Activated CD8-positive, alpha-beta memory T cell treated with anti-CD3 and anti-CD28 coated beads, Interleukin-2, amount 50 U/mL, for 48 hours (primary cell): Measurements from ENCODE around the gene SEMA3F.
"Not testable (repeated sequence)": the region's sequence is repeated elsewhere in the genome, so short reads cannot be mapped to it uniquely, and the experiment has no call there.

Source experiments
- DNase-seq: peaks from one replicate; pipeline ENCODE4 v3.0.0-alpha.2; 2020

Gene SEMA3F

GRCh38 chr3:50195501-50196252 is 40.6 kb downstream of the SEMA3F start:
- DNase-seq: no peak

- DNase-seq: no peak
Observed at GRCh38 chr3:50196253-50196801, 41.2 kb downstream of the SEMA3F start.

GRCh38 chr3:50201573-50202315 is 46.6 kb downstream of the SEMA3F start:
- DNase-seq: no peak

DNA sequence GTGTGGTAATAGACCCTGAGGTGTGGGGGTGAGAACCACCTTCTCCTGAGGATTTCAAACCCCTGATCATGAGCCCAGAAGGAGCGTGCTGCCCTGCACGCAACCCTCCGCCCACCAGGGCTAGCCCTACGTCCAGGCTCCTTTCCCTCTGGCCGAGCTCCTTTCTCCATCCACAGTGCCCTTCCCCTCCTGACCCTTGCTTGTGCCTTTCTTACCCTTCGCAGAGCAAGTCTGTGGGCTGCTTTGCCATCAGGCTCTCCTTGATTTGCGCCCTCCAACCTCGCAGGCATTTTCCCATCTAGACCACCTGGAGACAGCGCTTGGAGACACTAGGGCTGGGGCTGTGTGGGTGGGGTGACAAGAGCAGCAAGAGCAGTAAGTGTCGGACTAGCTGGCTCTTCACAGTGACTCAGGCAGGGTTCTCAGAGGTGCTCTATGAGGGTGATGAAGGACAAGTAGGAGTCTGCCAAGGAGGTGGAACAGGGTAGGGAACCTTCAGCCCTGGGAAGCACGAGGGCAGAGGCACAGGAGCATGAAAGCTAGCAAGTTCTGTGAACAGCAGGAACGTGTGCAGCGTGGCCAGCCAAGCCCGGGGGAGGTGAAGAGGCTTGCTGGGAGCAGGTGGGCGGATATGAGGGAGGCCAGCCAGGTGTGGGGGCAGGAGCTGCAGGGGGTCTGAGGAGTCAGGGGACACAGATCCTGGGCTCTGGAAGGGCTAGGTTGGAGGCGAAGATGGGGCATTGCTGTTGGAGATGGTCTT is 47.4 kb downstream of the SEMA3F start:
- no peak for DNase-seq

DNA sequence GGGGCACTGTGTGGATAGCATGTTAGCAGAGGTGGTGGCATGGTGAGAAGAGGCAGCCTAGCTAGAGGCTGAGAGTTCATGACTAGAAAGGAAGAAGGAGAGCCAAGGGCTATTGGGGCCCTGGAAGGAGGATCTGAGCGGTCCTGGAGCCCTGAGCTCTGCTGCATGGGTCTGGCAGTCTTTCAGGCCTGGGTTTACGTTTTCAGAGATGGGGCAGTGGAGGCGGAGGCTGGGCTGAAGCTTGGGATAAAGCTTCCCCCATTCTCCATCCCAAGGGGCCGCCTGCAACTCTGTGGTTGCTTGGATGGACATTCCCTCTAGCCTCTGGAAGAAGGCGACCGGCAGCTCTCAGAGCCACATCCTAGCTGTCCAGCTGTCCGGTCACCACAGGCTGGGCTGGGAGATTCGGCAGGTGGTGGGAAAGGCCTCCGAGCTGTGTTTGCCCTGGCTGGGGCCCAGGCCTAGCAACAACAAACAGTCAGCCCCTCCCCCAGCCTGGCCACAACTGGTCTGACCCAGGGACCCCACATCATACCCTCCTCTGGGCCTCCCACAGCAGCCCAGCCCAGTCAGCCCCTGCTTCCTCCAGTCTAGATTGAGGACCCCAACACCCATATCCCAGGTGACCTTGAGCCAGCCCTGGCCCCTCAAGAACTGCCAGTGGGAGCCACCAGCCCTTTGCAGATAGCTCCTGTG is 48.1 kb downstream of the SEMA3F start:
- DNase-seq: no peak

DNA sequence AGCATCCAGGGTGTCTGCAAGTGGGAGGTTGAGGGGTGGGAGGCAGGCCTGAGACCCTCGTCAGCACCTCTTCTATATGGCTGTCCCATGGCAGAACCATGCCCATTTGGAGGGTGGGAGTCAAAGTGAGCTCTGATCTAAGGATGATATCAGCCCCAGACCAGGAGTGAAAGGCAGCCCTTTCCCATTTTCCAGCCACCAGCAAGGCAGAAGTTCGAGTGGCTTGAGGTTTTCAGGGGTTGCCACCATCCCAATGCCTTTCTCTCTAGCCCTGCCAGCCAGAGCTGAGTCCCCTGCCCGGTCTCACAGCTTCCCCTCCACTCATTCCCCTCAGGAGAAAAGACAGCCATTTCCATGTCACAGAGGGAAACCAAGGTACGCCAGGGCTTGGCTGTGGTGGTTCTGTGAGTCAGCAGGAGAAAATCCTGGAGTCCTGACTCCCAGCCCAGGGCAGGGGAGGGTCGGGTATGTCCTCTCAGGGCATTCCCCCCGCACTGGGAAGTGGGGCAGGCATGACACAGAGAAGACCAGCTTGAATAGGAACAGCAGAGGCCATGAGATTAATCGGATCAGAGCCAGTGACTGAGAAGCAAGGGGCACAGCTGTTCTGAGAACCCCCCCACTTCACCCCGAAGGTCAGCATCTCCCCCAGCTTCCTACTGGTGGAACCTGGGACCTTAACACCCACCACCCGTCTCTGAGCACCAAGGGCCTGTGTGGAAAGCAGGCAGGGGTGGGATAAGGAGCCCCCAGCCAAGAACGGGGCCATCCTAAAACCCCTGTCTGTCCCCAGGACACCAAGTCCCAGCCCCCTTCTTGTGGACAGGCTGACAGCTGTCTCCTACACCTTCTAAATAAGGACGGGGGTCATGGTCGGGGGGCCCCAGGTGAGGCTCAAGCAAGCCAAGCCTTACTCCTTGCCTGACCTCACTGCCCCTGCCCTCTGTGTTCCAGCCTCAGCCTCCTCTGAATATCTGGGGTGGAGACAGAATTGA is 49.0 kb downstream of the SEMA3F start:
- no peak for DNase-seq

- no peak for DNase-seq
Observed at GRCh38 chr3:50204804-50205412, 49.8 kb downstream of the SEMA3F start, which contains the start of gene SLC38A3. SLC38A3 (plus strand) TSS chr3:50205271; CDS start chr3:50214200, 8,929 bp downstream.

GRCh38 chr3:50205413-50206276 is 50.5 kb downstream of the SEMA3F start:
- peak; percentile 69 for DNase-seq

DNA sequence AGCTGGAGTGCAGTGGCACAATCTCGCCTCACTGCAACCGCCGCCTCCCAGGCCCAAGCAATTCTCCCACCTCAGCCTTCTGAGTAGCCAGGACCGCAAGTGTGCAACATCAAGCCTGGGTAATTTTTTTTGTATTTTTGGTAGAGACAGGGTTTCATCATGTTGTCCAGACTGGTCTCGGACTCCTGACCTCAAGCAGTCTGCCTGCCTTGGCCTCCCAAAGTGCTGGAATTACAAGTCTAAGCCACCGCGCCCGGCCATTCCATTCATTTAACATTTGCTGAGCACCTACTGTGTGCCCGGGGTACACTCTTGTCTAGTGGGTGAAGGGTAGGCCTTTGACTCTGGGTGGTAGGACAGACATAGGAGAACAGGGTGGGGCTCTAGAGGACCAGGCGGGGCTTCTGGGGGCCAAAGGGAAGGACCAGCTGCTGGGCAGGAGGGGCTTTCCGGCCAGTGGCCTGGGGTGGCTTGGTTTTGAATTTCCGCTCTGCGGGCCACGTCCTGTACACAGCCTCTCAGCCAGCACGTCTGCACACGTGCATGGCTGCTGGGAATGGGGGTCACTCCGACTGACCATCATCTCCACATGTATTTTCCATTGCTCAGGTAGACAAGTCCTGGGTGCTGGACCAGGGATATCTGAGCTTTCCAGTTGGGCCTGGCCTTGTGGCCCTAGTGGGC is 52.4 kb downstream of the SEMA3F start:
- no peak for DNase-seq

DNA sequence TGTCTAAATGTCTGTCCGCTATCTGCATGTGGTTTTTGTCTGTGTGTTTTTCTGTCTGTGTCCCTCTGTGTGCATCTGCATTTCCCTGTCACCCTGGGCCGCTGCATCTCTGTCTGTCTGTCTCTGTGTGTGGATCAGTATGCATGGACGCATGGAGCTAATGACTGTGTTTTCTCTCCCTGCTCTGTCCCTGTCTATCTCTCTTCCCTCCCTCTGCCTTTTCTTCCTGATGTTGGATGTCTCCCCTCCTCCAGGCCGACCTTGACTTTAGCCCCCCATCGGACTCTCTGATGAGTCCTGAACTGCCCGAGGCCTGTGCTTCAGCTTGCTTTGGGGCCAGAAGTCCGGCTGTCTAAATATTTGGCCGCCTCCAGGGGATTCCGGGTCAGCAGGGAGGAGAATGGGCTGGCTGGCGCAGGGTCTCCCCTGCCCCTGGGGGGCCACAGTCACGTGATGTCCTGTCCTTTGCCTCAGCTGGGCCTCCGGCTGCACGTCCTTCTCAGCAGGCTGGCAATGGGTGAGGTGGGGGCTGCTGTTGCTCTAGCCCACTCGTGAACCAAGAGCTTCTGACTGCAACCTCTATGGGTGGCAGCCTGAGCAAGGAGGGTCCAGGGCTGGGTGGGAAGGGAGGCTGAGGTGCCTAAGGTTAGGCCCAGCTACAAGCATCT is 53.7 kb downstream of the SEMA3F start:
- no peak for DNase-seq

- DNase-seq: no peak
Observed at GRCh38 chr3:50210176-50210509, 55.0 kb downstream of the SEMA3F start.

- no peak for DNase-seq
Observed at GRCh38 chr3:50210510-50211367, 55.6 kb downstream of the SEMA3F start.

GRCh38 chr3:50211368-50211717 is 56.2 kb downstream of the SEMA3F start:
- not testable (repeated sequence) for DNase-seq

DNA sequence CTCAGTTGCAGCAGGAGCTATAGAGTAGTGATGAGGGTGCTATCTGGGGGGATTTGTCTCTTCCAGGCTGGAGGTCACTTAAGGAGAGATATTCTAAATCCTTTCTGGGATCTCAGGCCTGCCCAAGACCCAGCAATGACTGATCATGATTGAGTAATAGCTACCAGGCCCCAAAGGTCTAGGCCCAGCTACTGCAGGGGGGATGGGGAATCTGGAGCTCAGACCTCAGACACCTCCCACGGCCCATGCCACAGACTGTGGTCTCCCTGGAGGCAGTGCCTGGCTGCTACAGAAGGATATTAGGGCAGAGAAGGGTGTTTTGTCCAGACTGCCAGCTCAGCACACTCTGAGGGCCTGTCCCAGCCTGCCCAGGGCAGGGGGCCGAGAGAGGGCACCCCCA is 56.8 kb downstream of the SEMA3F start:
- peak; percentile 68 for DNase-seq

- no peak for DNase-seq
Observed at GRCh38 chr3:50212502-50212901, 57.4 kb downstream of the SEMA3F start.

DNA sequence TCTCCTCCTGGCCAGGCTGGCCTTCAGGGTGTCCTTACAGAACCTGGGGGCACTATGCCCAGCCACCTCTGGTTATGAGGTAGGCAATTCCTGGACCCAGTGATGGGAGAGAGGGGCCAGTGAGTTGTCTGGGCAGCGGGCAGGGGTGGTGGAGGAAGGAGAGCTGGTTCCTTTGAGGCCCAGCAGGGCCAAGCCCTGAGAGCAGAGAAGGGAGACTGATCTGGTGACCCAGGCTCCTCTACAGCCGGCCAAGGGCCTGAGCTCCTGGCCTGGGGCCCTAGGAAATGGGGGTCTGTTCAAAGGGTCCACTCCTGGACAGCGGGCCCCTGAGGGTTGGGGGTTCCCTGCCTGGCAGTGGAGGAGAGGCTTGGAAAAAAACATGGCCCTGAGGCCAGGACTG is 57.8 kb downstream of the SEMA3F start:
- no peak for DNase-seq

- no peak for DNase-seq
Observed at GRCh38 chr3:50213373-50213772, 58.2 kb downstream of the SEMA3F start.

DNA sequence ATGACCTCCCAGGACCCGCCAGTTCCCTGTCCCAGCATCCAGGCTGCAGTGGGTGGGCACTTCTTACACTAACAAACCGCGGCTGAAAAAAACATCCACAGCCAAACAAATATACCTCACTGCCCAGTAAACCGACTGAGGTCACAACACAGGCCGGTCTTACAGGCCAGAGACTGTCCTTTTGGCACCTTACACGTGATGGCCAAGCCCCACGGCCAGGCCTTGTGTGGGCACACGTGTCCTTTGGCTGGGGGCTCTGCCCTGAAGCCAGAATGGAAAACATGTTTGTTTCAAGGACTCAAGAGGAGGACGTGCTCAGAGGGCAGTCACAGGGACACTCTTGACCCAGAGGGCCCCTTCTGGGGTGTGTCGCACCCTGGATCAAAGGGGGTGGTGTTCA is 59.7 kb downstream of the SEMA3F start:
- DNase-seq: no peak
